SK-N-SH treated with all-trans-retinoic acid at 6 μM for 48 hours (cell line): ENCODE results near the gene GLP1R.

Experiments used
- ARNTL ChIP-seq: fragments of 450-650 bp; formaldehyde crosslinking; IDR thresholded peaks from 2 replicates; pipeline ENCODE4 v1.5.0; 2020; ENCODE audit warnings: low read depth, mild to moderate bottlenecking, moderate library complexity, borderline replicate concordance
- PATZ1 ChIP-seq: fragments of 250-450 bp; sonication (Bioruptor Pico); IDR thresholded peaks from 2 replicates; pipeline ENCODE4 v1.8.0; 2020; ENCODE audit warnings: mild to moderate bottlenecking, moderate library complexity, borderline replicate concordance
- SNAI2 ChIP-seq: fragments of 250-450 bp; sonication (Bioruptor Pico); IDR thresholded peaks from 2 replicates; pipeline ENCODE4 v1.5.0; 2020; ENCODE audit warnings: mild to moderate bottlenecking, moderate library complexity
- TOX ChIP-seq: fragments of 250-450 bp; sonication (Bioruptor Pico); IDR thresholded peaks from 2 replicates; pipeline ENCODE4 v1.8.0; 2021; ENCODE audit warnings: mild to moderate bottlenecking, moderate library complexity, borderline replicate concordance
- ZNF70 ChIP-seq: fragments of 450-650 bp; formaldehyde crosslinking; IDR thresholded peaks from 2 replicates; pipeline ENCODE4 v1.5.0; 2020; ENCODE audit warnings: mild to moderate bottlenecking, moderate library complexity

GRCh38 chr6:39078695-39079094 lies 30.1 kb downstream of the GLP1R start:
- no peak for TF ChIP-seq ARNTL (CRISPR knock-in tag)
- TF ChIP-seq SNAI2 (CRISPR knock-in tag): no peak
- TF ChIP-seq PATZ1 (CRISPR knock-in tag): no peak
- no peak for TF ChIP-seq ZNF70 (CRISPR knock-in tag)
- no peak for TF ChIP-seq TOX
